OCI-LY3 (cell line): ENCODE measurements around the gene VASH1.

Experiments
- H2AFZ ChIP-seq: fragments of 200-600, 300-600 bp; shearing (Covaris generic); 2 replicates; pipeline ENCODE4 v1.6.0; 2014; ENCODE audit warnings: antibody characterized with exemption, low read depth, low read length
- H3K27ac ChIP-seq: fragments of 200-600, 300-600 bp; sonication (generic); 2 replicates; pipeline ENCODE4 v1.5.1; 2014; ENCODE audit warnings: mild to moderate bottlenecking, low read length, moderate library complexity, mixed read lengths
- H3K27me3 ChIP-seq: fragments of 200-600, 300-600 bp; sonication (generic); 2 replicates; pipeline ENCODE4 v1.6.1; 2014; ENCODE audit warnings: low read depth, low read length, mixed read lengths
- H3K36me3 ChIP-seq: fragments of 200-600, 300-600 bp; sonication (generic); replicated peaks from 2 replicates; pipeline ENCODE3; 2014; ENCODE audit warnings: low read depth, low read length, mixed read lengths
- H3K4me1 ChIP-seq: fragments of 300-600, 200-600 bp; sonication (generic); 2 replicates; pipeline ENCODE4 v1.6.1; 2014; ENCODE audit warnings: low read length, mixed read lengths
- H3K4me2 ChIP-seq: fragments of 200-600, 300-600 bp; sonication (generic); 2 replicates; pipeline ENCODE4 v1.6.1; 2014; ENCODE audit warnings: low read length, mixed read lengths
- H3K4me3 ChIP-seq: fragments of 300-600, 200-600 bp; sonication (generic); 2 replicates; pipeline ENCODE4 v1.5.1; 2014; ENCODE audit warnings: antibody characterized with exemption, mild to moderate bottlenecking, low read length, moderate library complexity
- H3K79me2 ChIP-seq: fragments of 300-600, 200-600 bp; shearing (Covaris generic); 2 replicates; pipeline ENCODE4 v1.6.1; 2014; ENCODE audit warnings: mild to moderate bottlenecking, low read length, mixed read lengths
- H3K9ac ChIP-seq: fragments of 300-600, 200-600 bp; shearing (Covaris generic); 2 replicates; pipeline ENCODE4 v1.6.0; 2014; ENCODE audit warnings: mild to moderate bottlenecking, low read length, moderate library complexity
- H3K9me3 ChIP-seq: fragments of 200-600, 300-600 bp; shearing (Covaris generic); 2 replicates; pipeline ENCODE4 v1.6.1; 2014; ENCODE audit warnings: low read length, mixed read lengths; ENCODE audit not compliant: insufficient read depth
- H4K20me1 ChIP-seq: fragments of 200-600, 300-600 bp; sonication (generic); 2 replicates; pipeline ENCODE4 v1.6.1; 2016; ENCODE audit warnings: low read length, mixed read lengths; ENCODE audit not compliant: insufficient read depth
- EZH2phosphoT487 ChIP-seq: fragments of 200-600 bp; shearing (Covaris generic); IDR thresholded peaks from 2 replicates; pipeline ENCODE4 v1.6.1; 2018; ENCODE audit warnings: antibody characterized with exemption, mixed run types, low read depth
- TF ChIP-seq, protein P1 (sequence below): fragments of 200-600, 300-600 bp; sonication (generic); IDR thresholded peaks from 2 replicates; pipeline ENCODE4 v1.5.1; 2014; ENCODE audit warnings: antibody characterized with exemption, low read length, low read depth

The VASH1 gene

DNA sequence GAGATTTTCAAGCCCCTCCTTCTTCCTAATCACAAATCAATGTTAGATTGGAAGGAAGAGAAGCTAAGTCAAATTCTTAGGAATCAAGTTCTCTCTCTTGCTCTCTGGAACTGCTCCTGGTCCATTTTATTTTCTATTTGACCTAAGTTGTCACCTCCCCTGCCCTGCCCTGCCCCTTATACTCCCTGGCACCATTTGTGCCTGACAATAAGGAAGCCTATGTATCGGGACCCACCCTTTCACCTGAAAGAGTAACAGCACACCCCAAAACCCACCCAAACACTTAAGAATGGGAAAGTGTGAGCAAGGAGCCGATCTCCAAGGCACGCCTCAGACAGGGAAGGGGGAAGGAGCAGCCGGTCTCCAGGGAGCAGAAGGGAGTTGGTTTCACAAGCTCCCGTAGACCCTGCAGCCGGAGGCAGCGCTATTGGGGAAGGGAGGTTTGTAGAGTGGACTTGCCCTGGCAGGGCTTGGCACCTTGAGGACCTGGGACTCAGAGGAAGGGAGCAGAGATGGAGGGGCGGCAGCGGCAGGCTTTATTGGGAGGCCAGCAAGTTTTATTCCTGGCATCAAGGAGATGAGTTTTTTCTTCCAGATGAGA, 66.5 kb downstream of the VASH1 start:
- Histone ChIP-seq H3K27ac (no peak overlapping the region), H3K4me2 (no peak overlapping the region), H3K4me3 (no peak overlapping the region), H3K36me3 (no peaks in the 10 kb centered on the region), H4K20me1 (no peaks in the 10 kb centered on the region), H3K9me3 (no peaks in the 10 kb centered on the region), H3K79me2 (no peaks in the 10 kb centered on the region), H3K4me1 (no peaks in the 10 kb centered on the region), H2AFZ (no peak overlapping the region), H3K27me3 (peaks cover 12% of the 10 kb centered on the region; the same call in 1 of the 2 replicates), H3K9ac (no peak overlapping the region)
- no peak for TF ChIP-seq EZH2phosphoT487
- TF ChIP-seq, protein P1, sequence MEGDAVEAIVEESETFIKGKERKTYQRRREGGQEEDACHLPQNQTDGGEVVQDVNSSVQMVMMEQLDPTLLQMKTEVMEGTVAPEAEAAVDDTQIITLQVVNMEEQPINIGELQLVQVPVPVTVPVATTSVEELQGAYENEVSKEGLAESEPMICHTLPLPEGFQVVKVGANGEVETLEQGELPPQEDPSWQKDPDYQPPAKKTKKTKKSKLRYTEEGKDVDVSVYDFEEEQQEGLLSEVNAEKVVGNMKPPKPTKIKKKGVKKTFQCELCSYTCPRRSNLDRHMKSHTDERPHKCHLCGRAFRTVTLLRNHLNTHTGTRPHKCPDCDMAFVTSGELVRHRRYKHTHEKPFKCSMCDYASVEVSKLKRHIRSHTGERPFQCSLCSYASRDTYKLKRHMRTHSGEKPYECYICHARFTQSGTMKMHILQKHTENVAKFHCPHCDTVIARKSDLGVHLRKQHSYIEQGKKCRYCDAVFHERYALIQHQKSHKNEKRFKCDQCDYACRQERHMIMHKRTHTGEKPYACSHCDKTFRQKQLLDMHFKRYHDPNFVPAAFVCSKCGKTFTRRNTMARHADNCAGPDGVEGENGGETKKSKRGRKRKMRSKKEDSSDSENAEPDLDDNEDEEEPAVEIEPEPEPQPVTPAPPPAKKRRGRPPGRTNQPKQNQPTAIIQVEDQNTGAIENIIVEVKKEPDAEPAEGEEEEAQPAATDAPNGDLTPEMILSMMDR = no peak

DNA sequence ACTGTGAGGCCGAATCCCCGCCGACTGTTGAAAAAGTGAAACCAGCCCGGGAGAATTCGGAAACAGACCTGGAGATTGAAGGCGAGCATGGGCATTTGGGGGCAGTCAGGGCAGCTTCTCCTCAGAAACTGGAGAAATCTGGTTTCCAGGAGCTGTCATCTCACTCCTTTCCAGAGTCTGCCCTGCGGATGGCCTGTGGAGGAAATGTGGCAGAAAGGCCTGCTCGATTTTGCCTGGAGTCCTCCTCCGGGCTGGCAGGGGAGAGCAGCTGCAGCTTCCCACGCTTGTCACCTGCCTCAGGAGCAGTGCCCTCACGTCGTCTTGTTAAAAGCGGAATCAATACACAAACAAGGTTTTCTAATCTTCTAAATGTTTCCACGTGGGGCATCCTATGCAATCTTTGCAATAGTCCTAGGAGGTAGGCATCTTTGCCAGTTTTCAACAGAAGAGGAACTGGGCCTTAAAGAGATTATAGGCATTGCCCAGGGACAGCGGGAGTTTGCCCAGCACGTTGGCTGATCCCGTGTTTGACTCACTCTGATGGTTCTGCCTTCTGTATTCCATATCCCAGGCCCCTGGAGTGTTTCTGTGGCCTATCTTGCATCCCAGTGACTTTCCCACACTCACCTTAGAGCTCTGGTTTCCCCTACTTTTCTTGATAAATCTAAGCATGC, 67.2 kb downstream of the VASH1 start:
- H2AFZ ChIP-seq = no peak overlapping the region
- no peak overlapping the region for H3K4me2 ChIP-seq
- no peak overlapping the region for H3K27ac ChIP-seq
- H3K9me3 ChIP-seq = no peaks in the 10 kb centered on the region
- H3K79me2 ChIP-seq = no peaks in the 10 kb centered on the region
- peaks cover 12% of the 10 kb centered on the region; the same call in 1 of the 2 replicates for H3K27me3 ChIP-seq
- TF ChIP-seq, protein P1 = no peak
- TF ChIP-seq EZH2phosphoT487 = no peak
- H3K36me3 ChIP-seq = no peaks in the 10 kb centered on the region
- no peak overlapping the region for H3K9ac ChIP-seq
- no peaks in the 10 kb centered on the region for H3K4me1 ChIP-seq
- H3K4me3 ChIP-seq = no peak overlapping the region
- H4K20me1 ChIP-seq = no peaks in the 10 kb centered on the region

DNA sequence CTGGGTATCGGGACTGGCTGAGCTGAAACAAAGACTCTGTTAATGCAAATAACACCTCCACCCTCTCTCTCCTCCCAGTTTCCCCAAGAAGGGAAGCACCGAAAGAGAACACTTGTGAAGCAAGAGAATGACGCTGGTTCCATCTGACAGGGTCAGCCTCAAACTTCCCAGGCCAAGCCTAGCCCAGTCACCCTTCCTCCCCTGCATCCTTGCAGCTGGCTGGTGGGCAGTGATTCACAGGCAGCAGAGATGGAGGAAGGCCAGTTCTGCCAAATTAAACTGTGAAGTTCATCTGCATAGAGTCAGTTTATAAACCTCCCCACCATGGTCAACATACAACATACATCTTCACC, 67.7 kb downstream of the VASH1 start:
- Histone ChIP-seq H2AFZ (no peak overlapping the region), H3K4me2 (no peak overlapping the region), H3K27me3 (peaks cover 12% of the 10 kb centered on the region; the same call in 1 of the 2 replicates), H4K20me1 (no peaks in the 10 kb centered on the region), H3K79me2 (no peaks in the 10 kb centered on the region), H3K9me3 (no peaks in the 10 kb centered on the region), H3K4me3 (no peak overlapping the region), H3K27ac (no peak overlapping the region), H3K9ac (no peak overlapping the region), H3K4me1 (no peaks in the 10 kb centered on the region), H3K36me3 (no peaks in the 10 kb centered on the region)
- TF ChIP-seq, protein P1 = no peak

DNA sequence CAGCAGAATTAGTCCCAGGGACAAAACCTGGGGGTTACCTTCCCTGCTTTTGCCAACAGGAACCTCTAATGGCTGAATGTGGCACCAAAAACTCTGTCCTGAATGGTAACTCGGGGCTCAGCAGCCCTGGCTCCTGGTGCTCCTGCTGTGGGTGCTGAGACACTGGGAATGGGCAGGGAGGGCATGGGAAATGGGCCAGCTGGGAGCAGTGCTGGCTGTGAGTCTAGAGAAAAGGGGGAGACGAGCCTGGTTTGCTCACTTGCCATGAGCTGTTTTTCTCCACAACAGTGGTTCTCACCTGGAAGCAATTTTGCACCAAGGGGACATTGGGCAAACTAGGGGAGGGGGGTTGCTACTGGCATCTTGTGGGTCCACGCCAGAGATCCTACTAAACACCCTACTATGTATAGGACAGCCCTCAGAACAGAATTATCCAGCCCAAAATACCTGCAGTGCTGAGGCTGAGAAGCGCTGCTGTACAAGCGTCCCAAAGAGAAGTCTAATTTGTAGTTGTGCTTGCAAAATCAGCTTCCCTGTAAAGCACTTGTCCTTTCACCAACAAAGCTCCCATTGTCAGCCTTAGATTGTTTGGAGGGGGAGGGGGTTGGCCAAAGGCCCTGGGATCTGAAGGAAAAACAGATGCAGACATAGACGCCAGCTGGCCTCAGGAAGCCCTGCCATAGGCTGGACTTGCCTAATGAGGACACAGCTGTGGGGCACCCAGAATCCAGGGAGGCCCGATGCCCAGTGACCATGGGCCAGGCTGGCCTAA, 68.6 kb downstream of the VASH1 start:
- no peak overlapping the region for H3K4me2 ChIP-seq
- H3K9ac ChIP-seq = no peak overlapping the region
- no peak overlapping the region for H3K27ac ChIP-seq
- TF ChIP-seq, protein P1 = no peak
- TF ChIP-seq EZH2phosphoT487 = no peak
- no peak overlapping the region for H2AFZ ChIP-seq
- no peaks in the 10 kb centered on the region for H3K9me3 ChIP-seq
- H3K4me3 ChIP-seq = no peak overlapping the region
- peaks cover 11% of the 10 kb centered on the region; the same call in 1 of the 2 replicates for H3K27me3 ChIP-seq
- H3K4me1 ChIP-seq = no peaks in the 10 kb centered on the region
- no peaks in the 10 kb centered on the region for H3K36me3 ChIP-seq
- no peaks in the 10 kb centered on the region for H3K79me2 ChIP-seq
- no peaks in the 10 kb centered on the region for H4K20me1 ChIP-seq
